ENCODE data around the gene BZW2.

The BZW2 gene

DNA sequence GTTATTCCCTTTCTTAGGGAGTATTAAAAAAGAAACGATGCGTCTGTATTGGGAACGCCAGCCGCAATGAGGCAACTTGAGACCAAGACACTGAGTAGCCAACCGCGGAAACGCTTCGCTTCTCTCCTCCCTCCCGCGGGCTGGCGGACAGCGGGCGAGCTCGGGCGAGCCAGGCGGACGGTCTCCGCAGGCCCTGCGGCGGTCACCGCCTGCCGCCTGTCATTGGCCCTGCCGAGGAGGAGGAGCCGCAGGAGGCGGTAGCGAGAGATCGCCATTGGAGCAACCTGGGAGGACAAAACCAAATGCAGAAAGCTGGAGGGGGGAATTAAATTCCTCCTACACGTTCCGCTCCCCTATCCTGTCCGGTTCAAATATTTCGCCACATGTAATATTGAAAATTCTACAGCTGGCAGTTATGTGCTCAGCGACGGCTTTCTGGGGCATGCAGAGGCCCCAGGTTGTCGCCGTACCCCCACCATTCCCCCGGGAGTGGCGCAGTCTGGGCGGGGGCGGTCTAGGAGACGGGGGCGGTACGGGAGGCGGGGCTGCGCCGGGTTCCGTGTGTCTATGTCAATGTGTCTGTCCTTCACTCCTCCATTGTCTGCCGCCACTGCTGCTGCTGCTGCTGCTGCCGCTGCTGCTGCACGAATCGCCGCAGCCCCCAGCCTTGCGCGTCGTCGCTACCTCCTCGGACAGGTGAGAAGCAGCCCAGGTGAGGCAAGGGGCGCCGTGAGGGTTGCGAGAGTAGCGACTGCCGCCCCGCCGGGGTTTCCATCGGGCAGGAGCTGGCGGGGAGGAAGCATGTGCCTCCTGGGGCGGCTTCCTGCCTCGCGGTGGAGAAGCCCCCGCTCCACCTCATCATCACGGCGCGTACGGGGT is at the start of gene BZW2, which contains the start of gene ANKMY2:
TSS of gene BZW2 (plus strand) at position 589 of the 879 bp plus-strand sequence. CDS start 19,263 bp downstream, outside the sequence.
TSS of gene ANKMY2 (minus strand) at position 162 of the 879 bp plus-strand sequence. CDS start 181 bp downstream, outside the sequence.
- H3K4me3 ChIP-seq = peak within 1 kb of the TSS; percentile 90
- DNase-seq (ENCODE audit: low spot score) = peak; percentile 95
- peak within 1 kb of the TSS; percentile 80 to 93 for H3K27ac ChIP-seq
- TF ChIP-seq, protein P1, sequence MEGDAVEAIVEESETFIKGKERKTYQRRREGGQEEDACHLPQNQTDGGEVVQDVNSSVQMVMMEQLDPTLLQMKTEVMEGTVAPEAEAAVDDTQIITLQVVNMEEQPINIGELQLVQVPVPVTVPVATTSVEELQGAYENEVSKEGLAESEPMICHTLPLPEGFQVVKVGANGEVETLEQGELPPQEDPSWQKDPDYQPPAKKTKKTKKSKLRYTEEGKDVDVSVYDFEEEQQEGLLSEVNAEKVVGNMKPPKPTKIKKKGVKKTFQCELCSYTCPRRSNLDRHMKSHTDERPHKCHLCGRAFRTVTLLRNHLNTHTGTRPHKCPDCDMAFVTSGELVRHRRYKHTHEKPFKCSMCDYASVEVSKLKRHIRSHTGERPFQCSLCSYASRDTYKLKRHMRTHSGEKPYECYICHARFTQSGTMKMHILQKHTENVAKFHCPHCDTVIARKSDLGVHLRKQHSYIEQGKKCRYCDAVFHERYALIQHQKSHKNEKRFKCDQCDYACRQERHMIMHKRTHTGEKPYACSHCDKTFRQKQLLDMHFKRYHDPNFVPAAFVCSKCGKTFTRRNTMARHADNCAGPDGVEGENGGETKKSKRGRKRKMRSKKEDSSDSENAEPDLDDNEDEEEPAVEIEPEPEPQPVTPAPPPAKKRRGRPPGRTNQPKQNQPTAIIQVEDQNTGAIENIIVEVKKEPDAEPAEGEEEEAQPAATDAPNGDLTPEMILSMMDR (IDR thresholded peaks at IDR 0.05) = no peak

DNA sequence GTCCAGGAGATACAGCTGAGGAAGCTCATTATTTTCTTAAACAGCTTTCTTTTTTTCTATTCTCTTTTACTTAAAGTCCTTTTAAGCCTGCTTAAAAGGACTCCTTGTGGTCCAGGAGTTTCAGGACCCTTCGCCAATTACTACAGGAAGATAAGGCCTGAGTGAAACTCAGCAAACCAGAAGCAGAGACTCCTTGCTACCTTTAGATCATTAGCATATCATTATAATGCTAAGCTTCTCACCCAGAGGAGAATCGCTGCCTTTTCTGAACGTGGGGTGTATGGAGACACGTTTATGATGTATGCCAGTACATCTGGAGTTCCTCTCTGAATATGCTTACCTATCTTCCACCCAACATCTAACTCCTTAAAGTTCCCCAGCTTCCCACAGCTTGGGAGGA is 48.0 kb upstream of the BZW2 start:
- TF ChIP-seq, protein P1 (IDR thresholded peaks at IDR 0.05) = no peak
- H3K27ac ChIP-seq = no peak overlapping the region
- DNase-seq (ENCODE audit: low spot score) = no peak
- no peak overlapping the region for H3K4me3 ChIP-seq

DNA sequence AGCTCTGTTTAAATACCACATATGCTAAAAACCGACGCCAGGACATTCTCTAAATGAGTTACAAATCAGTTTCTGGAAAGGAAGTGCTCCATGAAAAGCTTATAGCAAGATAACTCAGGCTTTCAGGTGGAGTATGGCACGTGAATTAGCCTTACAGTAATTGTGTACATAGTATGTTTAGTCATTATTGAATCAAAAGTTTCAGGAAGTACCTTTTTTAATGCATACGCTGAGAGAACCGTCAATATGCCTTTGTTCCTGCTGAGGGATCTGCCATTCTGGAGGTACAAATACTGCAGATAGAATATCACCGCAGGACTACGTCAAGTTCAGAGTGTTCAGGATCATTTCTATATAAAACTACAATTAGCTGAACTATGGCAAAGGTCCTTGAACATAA is 46.1 kb upstream of the BZW2 start:
- Histone ChIP-seq H3K27ac (no peak overlapping the region), H3K4me3 (no peak overlapping the region)
- no peak for DNase-seq (ENCODE audit: low spot score)
- TF ChIP-seq, protein P1 (IDR thresholded peaks at IDR 0.05) = no peak

DNA sequence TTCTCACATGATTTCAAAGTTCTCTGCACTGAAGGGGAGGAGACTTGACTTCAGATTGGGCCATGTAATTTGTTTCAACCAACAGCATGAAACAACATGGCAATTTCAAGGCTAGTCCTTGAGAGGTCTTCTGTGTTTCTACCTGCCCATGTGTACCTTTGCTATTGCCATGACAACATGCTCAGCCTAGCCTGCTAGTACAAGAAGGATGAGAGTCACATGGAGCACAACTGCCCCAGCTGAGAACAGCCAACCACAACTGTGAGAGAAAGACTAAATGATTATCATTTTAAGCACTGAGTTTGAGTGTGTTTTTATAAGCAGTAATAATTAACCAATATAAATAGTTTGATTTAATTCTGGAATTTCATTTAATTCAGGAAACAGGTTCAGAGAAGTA is 42.3 kb upstream of the BZW2 start:
- no peak overlapping the region for H3K4me3 ChIP-seq
- no peak overlapping the region for H3K27ac ChIP-seq
- DNase-seq (ENCODE audit: low spot score) = no peak
- TF ChIP-seq, protein P1 (IDR thresholded peaks at IDR 0.05) = no peak

DNA sequence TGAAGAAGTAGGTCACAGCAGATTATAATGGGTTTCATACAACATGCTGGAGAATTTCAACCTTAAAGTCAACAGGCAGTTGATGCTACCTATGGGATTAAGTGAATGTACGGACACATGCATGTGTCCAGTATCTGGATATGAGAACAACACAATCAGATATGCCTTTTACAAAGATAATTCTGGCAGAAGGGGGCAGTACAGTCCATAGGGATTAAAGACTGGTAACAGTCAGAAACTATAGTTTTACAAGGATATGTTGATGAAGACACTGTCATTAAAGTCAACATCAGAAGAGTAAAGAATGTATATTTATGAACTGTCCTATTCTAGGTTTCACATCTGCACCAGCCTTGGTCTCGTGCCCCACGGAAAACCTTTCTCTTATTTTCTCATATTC is 41.9 kb upstream of the BZW2 start:
- H3K27ac ChIP-seq = no peak overlapping the region
- TF ChIP-seq, protein P1 (IDR thresholded peaks at IDR 0.05) = no peak
- H3K4me3 ChIP-seq = no peak overlapping the region
- no peak for DNase-seq (ENCODE audit: low spot score)

DNA sequence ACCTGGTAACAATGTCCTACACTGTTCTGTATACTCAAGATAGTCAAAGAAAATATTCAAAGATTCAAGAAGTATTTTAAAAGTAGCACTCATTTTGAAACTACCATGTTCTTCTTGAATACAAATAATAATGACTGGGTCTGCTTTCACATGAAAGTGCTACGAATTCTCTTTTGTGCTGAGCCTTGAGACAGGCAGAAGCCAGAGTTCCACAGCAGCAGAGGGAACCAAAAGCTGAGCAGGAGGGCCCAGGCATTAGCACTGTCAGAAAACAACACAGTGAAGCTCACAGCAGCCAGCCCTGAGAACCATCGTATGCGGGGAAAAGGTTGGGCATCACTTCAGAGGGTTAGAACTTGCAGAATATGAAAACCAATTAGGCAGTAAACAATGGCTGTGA is 39.3 kb upstream of the BZW2 start:
- Histone ChIP-seq H3K4me3 (no peak overlapping the region), H3K27ac (no peak overlapping the region)
- no peak for DNase-seq (ENCODE audit: low spot score)
- TF ChIP-seq, protein P1 (IDR thresholded peaks at IDR 0.05) = no peak

Measured in coronary artery (tissue), 2 donors.